HG02970 (cell line): ENCODE results near the gene SPNS1.

Experiments used
- ATAC-seq: cut with Tn5 transposase; IDR thresholded peaks from one replicate; pipeline ENCODE4 v1.9.1; 2021; ENCODE audit warnings: mild to moderate bottlenecking, moderate library complexity, moderate number of reproducible peaks; ENCODE audit not compliant: unreplicated experiment, low FRiP score

The SPNS1 gene

GRCh38 chr16:29024278-29024677 lies 49.7 kb downstream of the SPNS1 start:
- no peak for ATAC-seq

GRCh38 chr16:29025218-29025617 lies 50.6 kb downstream of the SPNS1 start:
- no peak for ATAC-seq

GRCh38 chr16:29025735-29026134 lies 51.2 kb downstream of the SPNS1 start:
- ATAC-seq = no peak

- ATAC-seq = no peak
These were observed 54.0 kb downstream of the SPNS1 start for GRCh38 chr16:29028457-29029167.

- ATAC-seq = no peak
These were observed 54.8 kb downstream of the SPNS1 start for GRCh38 chr16:29029168-29029994.

GRCh38 chr16:29030086-29030840 lies 55.7 kb downstream of the SPNS1 start:
- ATAC-seq = no peak
